ENCODE data around the gene TNNT1.
"Not testable (repeated sequence)": the region's sequence is repeated elsewhere in the genome, so short reads cannot be mapped to it uniquely, and the experiment has no call there.

The TNNT1 gene, protein sequence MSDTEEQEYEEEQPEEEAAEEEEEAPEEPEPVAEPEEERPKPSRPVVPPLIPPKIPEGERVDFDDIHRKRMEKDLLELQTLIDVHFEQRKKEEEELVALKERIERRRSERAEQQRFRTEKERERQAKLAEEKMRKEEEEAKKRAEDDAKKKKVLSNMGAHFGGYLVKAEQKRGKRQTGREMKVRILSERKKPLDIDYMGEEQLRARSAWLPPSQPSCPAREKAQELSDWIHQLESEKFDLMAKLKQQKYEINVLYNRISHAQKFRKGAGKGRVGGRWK

DNA sequence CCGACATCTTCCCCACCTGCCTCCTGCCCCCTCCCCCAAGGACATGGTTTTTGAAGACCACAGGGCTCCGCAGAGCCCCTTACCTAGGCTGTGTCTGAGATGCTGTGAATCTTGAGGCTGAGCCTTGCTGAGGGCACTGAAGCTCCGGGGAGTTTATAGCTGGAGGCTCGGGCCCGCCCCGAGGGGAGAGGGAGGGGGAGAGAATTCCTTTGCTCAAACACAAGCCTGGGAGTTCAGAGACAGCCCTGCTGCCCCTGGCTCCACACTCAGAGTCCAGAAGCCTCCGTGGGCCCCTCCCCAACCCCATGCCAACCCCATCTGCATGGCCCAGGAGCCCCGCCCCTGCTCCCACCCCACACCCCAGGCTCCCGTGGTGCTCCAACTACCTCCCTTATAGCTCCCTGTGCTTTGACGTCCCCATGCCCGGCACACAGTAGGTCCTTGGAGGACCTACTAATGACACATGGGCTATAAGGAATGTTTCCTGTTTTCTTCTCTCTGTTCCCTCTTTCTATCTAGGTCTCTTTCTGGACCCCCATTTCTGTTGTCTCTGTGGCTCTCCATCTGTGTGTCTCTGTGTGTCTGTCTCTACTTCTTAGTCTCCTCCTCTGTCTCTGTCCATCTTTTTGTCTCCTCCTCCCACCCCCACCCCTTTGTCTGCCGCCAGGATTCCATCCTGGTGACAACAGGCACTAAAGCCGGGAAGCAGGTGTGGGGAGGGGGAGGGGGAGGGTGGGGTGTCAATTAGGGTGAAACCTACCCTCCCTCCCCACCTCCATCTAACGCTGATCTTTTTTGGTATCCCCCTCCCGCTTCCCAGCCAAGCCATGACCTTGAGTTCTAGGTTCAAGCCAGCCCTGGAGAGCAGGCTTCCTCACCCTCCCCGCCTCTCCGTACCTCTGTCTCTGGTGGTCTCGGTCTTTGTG is at the start of gene TNNT1:
TSS of gene TNNT1 (minus strand) at position 129 of the 926 bp plus-strand sequence. CDS start 2,049 bp downstream, outside the sequence.
- DNase-seq (ENCODE audit: low spot score): peak; percentile 60
- FAIRE-seq: no peak

DNA sequence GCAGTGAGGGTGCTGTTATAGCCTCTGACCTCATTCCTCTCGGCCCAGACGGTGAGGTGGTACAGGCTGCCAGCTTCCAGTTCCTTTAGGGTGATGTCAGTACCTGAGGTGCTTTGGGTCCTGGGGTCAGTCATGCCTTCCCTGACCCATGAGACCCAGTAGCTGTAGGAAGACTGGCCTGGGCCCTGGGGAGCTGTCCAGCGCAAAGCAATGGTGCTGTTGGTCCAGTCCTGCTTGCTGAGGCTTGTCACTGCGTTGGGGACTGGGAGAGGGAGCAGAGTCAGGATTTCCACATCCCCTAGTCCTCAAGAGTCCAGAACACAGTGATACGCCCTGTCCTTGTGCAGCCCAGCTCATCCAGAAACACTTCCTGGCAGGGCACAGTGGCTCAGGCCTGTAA is 49.6 kb upstream of the TNNT1 start:
- FAIRE-seq (no peak), DNase-seq (ENCODE audit: low spot score) (no peak)

DNA sequence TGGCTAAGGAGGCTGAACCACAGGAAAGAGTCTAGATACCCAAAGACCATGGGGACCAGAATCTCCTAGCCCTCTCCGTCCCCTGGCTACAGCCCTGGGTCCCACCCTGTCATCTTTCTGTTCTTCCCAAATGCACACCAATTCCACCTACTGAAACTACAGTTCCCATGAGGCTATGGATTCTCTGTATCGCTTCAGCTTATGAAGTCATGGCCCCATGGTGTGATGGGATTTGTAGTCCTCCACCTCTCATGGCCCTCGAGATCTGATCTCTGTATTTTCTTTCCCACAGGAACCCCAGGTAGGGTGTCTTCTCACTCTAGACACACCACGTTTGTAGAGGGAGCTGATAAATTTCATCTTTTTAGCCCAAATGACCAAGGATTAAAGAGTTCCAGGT is 48.5 kb upstream of the TNNT1 start:
- no peak for DNase-seq (ENCODE audit: low spot score)
- no peak for FAIRE-seq

DNA sequence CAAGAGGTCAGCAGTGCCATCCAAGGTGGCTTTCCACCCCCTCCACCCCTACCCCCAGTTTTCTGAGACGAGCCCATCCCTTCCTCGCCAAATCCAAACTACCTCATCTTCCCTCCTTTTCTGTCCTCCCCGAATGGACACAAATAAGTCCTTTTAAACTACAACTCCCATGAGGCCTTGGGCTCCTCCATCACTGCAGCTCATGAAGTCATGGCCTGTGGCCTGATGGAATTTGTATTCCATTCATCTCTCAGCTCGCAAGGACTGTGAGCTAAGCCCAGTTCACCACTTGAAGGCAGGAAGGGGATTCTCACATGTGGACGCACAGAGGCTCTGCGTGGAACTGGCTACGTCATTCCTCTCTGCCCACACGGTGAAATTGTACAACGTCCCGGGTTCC is 47.8 kb upstream of the TNNT1 start:
- DNase-seq (ENCODE audit: low spot score) (no peak), FAIRE-seq (no peak)

DNA sequence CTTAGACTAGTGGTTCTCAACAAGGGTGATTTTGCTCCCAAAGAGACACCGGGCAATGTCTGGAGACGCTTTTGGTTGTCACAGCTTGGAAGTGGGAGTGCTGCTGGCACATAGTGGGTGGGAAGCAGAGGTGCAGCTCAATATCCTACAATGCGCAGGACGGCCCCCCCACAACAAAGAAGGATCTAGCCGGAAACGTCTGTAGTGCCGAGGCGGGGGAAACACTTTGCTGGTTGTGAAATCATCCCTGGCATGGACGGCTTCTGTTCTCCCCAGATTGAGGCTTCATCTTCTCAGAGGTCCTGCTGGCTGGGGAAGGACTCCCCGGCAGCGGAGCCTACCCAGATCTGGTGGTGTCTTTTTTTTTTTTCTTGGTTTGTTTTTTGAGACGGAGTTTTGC is 44.5 kb upstream of the TNNT1 start:
- FAIRE-seq (no peak), DNase-seq (ENCODE audit: low spot score) (no peak)

DNA sequence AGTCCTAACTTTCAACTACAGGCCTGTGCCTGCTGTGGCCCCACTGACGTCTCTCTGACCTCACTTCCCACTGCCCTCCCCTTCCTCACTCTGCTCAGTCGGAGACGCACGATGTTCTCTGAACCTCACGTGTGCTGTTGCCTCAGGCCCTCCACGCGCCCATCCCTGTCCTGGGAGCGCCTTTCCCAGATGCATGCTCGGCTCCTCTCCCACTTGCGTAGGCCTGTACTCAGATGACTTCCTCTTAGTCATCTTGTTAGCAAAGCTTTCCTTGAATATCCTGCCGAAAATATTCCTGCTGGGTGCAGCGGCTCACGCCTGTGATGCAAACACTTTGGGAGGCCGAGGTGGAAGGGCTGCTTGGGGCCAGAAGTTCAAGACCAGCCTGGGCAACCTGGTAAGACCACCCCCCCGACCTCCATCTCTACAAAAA is 40.4 kb upstream of the TNNT1 start:
- DNase-seq (ENCODE audit: low spot score) (peak; percentile 79), FAIRE-seq (peak; percentile 44)

DNA sequence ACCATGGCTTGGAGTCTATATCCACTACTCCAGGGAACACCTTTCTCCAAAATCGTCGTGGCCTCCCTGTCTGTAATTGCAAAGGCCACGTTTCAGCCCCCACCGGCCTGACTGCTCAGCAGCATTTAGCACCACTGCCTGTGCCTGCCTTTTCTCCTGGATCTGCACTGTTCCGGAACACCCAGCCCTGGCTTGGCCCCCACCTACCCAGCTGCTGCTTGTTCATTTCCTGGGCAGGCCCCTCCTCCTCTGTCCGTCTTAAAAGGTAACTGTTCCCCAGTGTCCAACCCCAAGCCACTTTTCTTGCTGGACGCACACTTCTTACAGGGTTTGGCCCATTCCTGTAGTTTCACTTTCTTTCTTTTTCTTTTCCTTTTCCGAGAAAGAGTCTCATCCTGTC is 39.6 kb upstream of the TNNT1 start:
- no peak for DNase-seq (ENCODE audit: low spot score)
- no peak for FAIRE-seq

DNA sequence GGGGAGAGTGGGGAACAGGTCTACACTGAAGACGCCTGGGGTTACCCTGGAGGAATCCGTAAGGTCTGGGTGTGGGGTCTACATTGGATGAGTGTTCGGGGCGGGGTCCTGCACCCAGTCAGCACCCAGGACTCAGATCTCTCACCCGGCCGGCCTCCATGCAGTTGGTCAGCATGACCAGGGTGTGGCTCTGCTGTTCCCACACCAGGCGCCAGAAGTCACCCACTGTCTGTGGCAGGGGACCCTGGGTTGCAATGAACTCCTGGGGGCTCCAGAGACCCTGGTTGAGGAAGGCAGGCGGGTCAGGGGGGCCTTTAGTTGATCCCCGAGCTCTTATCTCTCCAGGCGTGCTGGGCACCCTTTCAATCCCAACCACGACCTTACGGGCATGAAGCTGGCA is 37.1 kb upstream of the TNNT1 start:
- FAIRE-seq: no peak
- DNase-seq (ENCODE audit: low spot score): no peak

DNA sequence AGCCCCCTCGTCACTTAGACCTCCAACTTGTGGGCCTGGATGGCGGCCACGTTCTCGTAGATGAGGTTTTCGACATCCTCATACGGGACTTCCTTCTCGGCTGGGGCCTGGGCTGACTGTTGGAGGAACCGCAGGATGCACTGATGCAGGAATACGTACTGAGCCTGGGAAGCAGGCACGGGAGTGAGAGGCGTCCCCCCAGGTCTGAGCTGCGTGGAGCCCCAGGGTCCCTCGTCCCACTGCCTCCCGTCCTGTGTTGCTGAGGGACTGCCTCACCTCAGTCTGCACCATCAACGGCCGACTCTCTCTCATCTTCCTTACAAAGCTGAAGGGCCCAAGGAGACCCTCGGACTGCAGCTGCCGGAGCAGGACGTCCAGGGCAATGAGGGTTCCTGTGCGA is 32.7 kb upstream of the TNNT1 start:
- DNase-seq (ENCODE audit: low spot score): no peak
- FAIRE-seq: no peak

DNA sequence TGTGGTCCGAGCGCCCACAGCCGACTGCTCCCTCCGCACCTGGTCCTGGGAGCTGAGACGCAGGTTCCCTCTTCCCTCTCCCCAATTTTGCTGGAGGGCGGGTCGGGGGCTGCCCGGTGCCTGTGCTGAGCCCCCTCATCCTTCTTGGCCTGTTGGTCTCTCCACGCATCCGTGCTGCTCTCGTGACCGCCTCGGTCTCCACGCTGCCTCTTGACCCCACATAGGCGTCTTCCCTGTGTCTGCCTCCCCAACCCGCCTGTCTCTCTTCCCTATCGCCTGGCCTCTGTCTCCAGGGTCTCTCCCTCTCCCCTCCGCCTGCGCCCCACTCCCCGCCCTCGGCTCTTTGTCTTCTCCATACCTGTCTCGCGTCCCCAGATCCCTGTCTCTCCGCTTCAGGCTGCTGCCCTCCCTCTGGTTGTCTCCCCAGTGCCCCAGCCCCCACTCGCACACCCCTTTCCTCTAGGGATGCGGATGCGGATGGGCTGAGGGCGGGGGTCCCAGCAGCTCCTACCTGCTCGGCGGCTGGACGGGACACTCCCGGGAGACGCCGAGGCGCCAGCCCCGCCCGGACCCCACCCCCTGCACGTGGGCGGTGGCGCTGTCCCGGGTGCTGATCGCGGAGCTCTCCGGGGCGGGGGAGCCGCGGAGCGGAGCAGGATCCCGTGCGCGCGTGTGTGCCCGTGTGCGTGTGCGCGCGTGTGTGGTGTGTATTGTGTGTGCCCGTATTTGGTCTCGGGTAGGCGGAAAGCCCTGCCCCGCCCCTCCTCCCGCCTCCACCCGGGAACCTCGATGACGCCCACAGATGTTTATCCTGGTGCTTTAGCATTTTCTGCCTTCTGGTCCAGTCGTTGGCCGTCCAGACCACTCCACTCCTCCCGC is 30.8 kb upstream of the TNNT1 start, which contains the start of gene SYT5:
TSS of gene SYT5 (minus strand) at position 684 of the 879 bp plus-strand sequence. CDS start 1,248 bp downstream, outside the sequence.
- no peak for FAIRE-seq
- DNase-seq (ENCODE audit: low spot score): peak; percentile 85

DNA sequence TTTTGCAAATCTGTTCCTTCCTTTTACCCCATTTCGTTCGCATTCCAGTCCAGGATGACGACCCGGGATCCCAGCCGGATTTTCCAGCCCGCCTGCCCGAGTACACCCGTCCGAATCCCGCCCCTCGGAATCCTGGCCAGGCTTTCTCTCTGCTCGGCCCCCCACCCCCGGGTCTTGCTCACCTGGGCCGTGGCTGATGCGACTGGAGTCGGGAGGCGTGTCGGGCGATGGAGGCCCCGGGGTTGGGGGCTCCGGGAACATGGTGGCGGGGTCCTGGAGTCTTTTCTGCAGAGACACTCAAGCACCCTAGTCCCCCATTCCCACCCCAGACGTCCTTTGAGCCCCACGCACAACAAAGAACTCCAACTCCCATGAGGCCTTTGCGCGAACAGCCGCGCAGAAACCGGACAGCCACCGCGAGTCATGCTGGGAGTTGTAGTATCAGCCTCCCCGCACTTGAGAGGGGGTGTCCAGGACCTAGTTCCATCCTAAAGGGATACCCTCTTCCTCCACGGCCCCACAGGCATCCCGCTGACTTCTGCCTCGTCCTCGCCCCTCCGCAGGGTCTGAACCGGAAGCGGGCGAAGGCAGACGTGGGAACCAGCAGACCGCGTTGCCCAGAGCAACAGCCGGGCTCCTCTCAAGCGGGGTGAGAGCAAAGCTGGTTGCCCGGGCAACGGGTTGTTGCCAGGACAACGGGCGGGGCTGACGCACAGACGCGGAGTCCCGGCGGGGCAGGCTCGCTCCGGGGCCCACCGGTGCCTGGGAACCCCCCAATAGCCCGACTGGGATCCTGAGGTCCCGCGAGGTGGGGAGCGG is 30.0 kb upstream of the TNNT1 start:
- DNase-seq (ENCODE audit: low spot score) (peak; percentile 90), FAIRE-seq (no peak)

DNA sequence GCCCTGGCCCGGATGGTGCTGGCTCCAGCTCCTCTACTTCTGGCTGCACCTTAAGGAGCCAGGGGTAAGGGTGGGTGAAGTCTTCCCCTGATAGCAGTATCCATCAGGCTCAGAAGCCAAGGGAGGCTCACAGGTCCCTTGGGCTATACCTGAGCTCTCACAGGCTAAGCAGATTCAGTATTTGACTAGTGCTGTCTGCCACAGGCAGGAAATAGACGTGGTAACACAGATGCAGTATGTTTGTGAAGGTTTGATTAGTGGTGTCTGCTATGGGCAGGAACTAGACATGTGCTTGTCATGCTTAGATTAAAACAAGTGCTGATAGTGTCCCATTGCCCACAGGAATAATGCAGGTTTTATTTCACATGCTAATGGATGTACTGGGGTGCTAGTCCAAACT is 27.1 kb upstream of the TNNT1 start:
- DNase-seq (ENCODE audit: low spot score) (no peak), FAIRE-seq (no peak)

DNA sequence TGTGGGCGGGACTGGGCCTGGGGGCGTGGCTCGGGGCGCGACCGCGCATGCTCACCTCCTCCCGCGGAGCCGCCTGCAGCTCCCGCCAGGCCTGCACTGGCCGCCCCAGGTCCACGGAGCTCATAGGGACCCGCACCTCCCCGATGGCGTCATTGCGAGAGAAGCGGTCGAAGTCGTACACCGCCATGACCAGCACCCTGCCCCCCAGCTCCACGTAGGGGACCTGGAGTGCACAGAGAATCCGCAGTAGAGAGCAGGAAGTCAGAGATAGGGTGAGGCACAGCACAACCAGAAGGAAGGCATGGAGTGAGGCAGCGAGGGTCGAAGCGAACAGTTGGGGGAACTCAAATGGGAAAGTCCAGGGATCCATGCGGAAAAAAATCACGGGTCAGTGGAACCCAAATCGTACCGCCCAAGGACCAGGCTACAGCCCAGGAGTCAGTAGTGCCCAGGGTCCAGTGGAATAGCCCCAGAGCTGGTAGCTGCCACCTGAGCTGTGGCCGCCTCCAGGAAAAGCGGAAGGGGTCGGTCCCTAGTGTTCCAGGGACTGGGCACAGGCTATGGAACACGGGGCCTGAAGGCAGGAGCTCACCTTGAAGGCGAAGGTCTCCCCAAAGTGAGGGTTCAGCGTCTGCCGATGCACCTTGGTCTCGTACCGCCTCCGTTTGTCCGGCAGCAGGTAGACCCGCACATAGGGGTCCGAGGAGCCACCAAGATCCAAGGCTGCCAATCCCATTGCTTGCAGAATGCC is 26.3 kb upstream of the TNNT1 start:
- FAIRE-seq (no peak), DNase-seq (ENCODE audit: low spot score) (no peak)

DNA sequence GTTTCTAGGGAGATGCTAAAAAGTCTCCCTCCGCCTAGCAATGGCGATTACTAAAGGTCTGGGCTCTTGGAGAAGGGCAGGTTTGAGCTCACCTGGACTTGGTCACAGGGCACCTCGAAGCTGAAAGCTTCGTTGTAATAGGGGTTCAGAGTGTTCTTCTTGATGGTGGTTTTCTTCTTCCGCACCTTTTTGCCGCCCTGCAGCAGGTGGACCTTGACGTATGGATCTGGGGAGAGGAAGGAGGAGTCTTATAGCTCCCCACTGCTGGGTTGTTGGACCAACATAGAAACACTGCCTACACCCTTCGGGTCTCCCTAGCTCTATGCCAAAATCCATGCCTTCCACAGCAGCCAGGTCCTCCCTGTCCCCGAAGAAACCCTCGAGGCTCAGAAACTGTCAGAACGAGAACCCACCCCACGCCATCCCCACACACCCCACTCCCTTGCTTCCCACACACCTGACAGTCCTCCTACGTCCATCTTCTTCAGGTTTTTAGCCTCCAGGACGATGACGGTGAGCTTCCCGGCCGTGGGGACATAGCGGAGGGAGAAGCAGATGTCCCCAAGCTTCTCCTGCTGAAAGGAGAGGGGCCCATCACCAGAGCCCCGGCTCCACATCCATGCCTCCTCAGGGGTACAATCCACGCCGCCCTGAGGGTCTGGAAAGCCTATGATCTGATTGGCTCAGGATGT is 25.6 kb upstream of the TNNT1 start:
- DNase-seq (ENCODE audit: low spot score) (no peak), FAIRE-seq (no peak)

DNA sequence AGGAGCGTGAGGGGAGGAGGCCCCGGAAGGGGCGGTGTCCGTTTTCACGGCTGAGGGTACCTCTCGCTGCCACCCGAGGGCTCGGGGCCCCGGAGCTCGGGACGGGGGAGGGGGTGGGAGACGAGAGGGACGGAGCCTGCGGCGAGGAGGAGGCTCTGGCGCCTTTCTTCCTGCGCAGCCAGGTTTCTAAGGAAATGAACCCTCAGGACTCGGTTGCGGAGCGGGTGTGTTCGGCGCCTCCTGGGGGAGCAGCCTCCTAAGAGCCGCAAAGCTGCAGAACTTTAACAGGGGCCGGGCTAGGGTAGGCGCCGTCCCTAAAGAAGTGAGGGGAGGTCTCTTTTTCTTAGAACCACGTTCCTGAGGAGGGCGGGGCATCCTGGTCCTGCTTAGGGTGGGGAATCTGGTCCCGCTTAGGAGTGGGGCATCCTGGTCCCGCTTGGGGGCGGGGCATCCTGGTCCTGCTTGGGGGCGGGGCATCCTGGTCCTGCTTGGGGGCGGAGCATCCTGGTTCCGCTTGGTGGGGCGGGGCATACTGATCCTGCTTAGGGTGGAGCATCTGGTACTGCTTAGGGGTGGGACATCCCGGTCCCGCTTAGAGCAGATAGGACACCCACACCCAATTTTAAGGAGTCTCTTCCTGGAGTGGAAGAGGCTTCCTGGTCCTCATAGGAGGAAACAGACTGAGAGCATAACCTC is 24.9 kb upstream of the TNNT1 start:
- FAIRE-seq: peak; percentile 75
- DNase-seq (ENCODE audit: low spot score): peak; percentile 90

DNA sequence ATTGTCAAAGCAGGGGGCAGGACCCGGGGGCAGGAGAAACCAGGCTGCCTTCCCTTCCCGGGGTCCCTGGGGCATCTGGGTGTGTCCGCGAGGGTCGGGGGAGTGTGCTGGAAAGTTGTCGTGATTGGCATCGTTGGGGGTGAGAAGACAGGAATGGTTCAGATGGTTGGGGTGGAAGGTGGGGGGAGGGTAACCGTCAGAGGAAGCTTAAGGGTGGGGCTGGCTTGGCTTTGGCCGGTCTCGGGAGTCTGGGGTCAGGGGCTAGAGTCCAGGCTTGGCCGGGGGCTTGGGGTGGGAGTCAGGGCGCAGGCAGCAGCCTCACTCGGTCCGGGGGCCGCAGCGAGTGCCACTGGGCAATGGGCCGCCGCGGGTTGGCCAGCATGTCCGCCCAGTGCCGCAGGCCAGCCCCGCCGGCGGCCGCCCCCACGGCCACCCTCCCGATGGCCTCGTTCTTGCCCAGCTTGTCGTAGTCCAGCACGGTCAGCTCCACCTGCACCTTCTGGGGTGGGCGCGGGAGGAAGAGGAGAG is 24.2 kb upstream of the TNNT1 start:
- DNase-seq (ENCODE audit: low spot score) (no peak), FAIRE-seq (no peak)

DNA sequence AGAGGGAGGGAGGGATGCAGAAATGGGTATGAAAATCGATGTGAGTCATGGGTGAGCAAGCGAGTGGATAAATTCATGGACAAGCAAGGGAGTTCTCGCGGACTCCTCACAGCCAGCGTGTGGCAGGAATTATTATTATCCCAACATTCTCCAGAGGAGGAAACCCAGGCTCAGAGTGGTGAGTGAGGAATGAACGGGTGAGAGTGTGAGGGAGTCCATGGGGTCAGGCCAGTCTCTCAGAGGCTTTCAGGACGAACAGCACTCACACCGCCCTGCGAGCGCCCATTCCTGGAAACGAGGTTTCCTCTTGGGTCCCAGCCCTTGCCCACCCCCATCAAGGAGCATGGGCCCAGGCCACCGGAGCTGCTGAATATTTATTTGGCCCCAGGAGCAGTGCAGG is 23.7 kb upstream of the TNNT1 start:
- DNase-seq (ENCODE audit: low spot score): no peak

DNA sequence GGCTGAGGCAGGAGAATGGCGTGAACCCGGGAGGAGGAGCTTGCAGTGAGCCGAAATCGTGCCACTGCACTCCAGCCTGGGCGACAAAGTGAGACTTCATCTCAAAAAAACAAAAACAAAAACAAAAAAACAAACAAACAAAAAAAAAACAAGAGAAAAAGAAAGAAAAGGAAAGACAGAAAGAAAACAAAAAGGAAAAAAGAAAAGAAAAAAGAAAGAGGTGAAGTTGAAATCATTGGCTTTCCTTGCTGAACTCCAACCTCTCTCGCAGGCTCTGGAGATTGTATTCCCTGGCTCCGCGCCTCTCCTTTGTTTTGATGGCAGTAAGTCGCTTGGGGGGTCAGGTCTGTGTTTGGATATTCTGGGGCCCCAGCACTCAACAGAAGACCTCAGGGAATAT is 23.3 kb upstream of the TNNT1 start:
- not testable (repeated sequence) for FAIRE-seq; DNase-seq (ENCODE audit: low spot score)

More for the DNA sequence above, 23.7 kb upstream of the TNNT1 start:
- FAIRE-seq: no peak

Measured in urothelium cell line (cell line).